ENCODE data around the gene MPP1.
"Not testable (repeated sequence)": the region's sequence is repeated elsewhere in the genome, so short reads cannot be mapped to it uniquely, and the experiment has no call there.

Gene MPP1

DNA sequence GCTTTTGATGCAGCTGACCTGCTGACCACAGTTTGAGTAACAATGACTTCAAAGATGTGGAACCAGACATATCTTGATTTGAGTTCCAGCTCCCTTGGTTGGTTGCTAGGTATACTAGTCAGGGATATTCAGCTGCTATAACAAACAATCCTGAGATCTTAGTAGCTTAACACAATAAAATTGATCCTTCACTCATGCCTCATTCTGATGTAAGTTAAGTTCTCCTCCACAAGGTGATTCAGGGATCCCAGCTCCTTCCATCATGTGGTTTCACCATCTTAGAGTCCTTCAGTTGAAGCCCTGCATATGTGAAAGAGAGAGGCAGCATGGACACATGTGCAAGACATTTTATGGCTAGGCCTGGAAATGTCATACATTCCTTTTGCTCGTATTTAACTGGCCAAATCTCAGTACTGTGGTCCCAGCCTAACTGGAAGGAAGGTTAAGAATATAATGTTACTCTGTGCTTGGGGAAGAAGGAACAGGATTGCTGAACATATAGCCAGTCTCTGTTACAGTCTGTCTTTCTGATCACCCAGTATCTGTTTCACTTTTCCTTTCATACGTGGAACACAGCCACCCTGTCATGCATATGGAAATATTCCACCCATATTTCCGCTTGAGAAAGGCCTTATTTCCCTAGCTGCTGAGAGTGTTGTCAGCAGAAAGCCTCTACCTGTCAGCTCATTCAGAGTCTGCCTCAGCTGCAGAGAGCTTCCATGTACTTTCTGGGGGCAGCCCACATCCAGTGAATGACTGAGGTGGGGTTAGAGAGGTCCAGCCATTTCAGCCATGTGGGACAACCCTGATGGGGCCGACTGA is 22.1 kb upstream of the MPP1 start:
- peak overlapping the region in 1 of 2 donors; percentile 45 for H3K4me3 ChIP-seq (ENCODE audit: low read depth in 1 of 2, low read length in 2 of 2)
- H3K4me1 ChIP-seq (ENCODE audit: control insufficient read depth in 1 of 2, insufficient read depth in 2 of 2, low read length in 2 of 2): peaks cover 18% of the 10 kb centered on the region in 2 donors
- peak overlapping the region; percentile 27 to 38 for H3K9ac ChIP-seq (ENCODE audit: low read depth in 1 of 2, low read length in 2 of 2)
- H3K27ac ChIP-seq (ENCODE audit: low read depth, low read length): peak overlapping the region; percentile 62
- no peaks in the 10 kb centered on the region for H3K36me3 ChIP-seq (ENCODE audit: control insufficient read depth in 1 of 2, insufficient read depth in 2 of 2, low read length in 2 of 2)
- H3K27me3 ChIP-seq (ENCODE audit: control insufficient read depth in 1 of 2, insufficient read depth in 2 of 2, low read length in 2 of 2): no peaks in the 10 kb centered on the region
- H3K9me3 ChIP-seq (ENCODE audit: control insufficient read depth in 1 of 2, low read length in 2 of 2): no peaks in the 10 kb centered on the region

DNA sequence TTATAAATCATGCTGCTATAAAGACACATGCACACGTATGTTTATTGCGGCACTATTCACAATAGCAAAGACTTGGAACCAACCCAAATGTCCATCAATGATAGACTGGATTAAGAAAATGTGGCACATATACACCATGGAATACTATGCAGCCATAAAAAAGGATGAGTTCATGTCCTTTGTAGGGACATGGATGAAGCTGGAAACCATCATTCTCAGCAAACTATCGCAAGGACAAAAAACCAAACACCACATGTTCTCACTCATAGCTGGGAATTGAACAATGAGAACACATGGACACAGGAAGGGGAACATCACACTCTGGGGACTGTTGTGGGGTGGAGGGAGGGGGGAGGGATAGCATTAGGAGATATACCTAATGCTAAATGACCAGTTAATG is 20.3 kb upstream of the MPP1 start:
- H3K4me3 ChIP-seq (ENCODE audit: low read depth in 1 of 2, low read length in 2 of 2); H3K36me3 ChIP-seq (ENCODE audit: control insufficient read depth in 1 of 2, insufficient read depth in 2 of 2, low read length in 2 of 2); H3K27ac ChIP-seq (ENCODE audit: low read depth, low read length); H3K27me3 ChIP-seq (ENCODE audit: control insufficient read depth in 1 of 2, insufficient read depth in 2 of 2, low read length in 2 of 2); H3K9me3 ChIP-seq (ENCODE audit: control insufficient read depth in 1 of 2, low read length in 2 of 2); H3K9ac ChIP-seq (ENCODE audit: low read depth in 1 of 2, low read length in 2 of 2): not testable (repeated sequence)
- H3K4me1 ChIP-seq (ENCODE audit: control insufficient read depth in 1 of 2, insufficient read depth in 2 of 2, low read length in 2 of 2): peaks cover 18% of the 10 kb centered on the region in 2 donors

DNA sequence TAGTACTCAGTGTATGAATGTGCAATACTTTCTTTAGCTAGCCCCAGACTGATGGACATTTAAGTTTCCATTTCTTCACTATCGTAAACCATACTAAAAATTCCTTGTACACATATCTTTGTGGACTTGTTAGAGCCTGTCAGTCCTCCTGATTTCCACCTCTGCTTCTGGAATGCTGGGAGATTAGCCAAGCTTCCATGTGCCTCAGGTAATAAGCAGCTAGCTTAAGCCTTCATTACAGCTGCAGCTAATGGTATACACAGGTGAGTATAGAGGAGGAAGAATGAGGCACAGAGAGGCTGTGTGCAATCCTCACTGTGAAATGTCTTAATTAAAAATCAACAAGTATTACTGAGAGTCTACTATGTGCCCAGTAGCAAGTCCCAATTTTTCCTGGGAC is 19.4 kb upstream of the MPP1 start:
- H3K9ac ChIP-seq (ENCODE audit: low read depth in 1 of 2, low read length in 2 of 2): no peak overlapping the region
- no peaks in the 10 kb centered on the region for H3K9me3 ChIP-seq (ENCODE audit: control insufficient read depth in 1 of 2, low read length in 2 of 2)
- peaks cover 18% of the 10 kb centered on the region in 2 donors for H3K4me1 ChIP-seq (ENCODE audit: control insufficient read depth in 1 of 2, insufficient read depth in 2 of 2, low read length in 2 of 2)
- no peak overlapping the region for H3K27ac ChIP-seq (ENCODE audit: low read depth, low read length)
- H3K36me3 ChIP-seq (ENCODE audit: control insufficient read depth in 1 of 2, insufficient read depth in 2 of 2, low read length in 2 of 2): no peaks in the 10 kb centered on the region
- H3K27me3 ChIP-seq (ENCODE audit: control insufficient read depth in 1 of 2, insufficient read depth in 2 of 2, low read length in 2 of 2): no peaks in the 10 kb centered on the region
- no peak overlapping the region for H3K4me3 ChIP-seq (ENCODE audit: low read depth in 1 of 2, low read length in 2 of 2)

DNA sequence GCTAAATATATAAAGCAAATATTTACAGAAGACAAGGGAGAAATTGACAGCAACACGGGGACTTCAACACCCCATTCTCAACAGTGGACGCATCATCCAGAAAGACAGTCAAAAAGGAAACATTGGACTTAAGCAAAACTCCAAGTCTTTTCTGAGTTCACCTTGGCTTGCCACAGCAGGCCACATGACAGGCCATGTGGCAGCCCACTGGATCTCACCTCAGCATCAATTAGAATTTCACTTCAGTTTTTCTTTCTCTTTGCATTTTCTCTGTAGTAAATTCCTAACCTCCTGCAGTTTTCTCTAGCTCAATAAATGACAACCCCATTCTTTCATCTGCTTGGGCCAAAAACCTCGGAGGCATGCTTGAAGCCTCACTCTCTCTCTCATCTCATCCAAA is 16.7 kb upstream of the MPP1 start:
- no peaks in the 10 kb centered on the region for H3K36me3 ChIP-seq (ENCODE audit: control insufficient read depth in 1 of 2, insufficient read depth in 2 of 2, low read length in 2 of 2)
- H3K4me3 ChIP-seq (ENCODE audit: low read depth in 1 of 2, low read length in 2 of 2): no peak overlapping the region
- H3K9me3 ChIP-seq (ENCODE audit: control insufficient read depth in 1 of 2, low read length in 2 of 2): no peaks in the 10 kb centered on the region
- H3K4me1 ChIP-seq (ENCODE audit: control insufficient read depth in 1 of 2, insufficient read depth in 2 of 2, low read length in 2 of 2): no peaks in the 10 kb centered on the region
- no peak overlapping the region for H3K9ac ChIP-seq (ENCODE audit: low read depth in 1 of 2, low read length in 2 of 2)
- H3K27ac ChIP-seq (ENCODE audit: low read depth, low read length): no peak overlapping the region
- H3K27me3 ChIP-seq (ENCODE audit: control insufficient read depth in 1 of 2, insufficient read depth in 2 of 2, low read length in 2 of 2): no peaks in the 10 kb centered on the region

GRCh38 chrX:154821523-154821922 is 16.2 kb upstream of the MPP1 start:
- Histone ChIP-seq H3K36me3 (ENCODE audit: control insufficient read depth in 1 of 2, insufficient read depth in 2 of 2, low read length in 2 of 2) (no peaks in the 10 kb centered on the region), H3K27me3 (ENCODE audit: control insufficient read depth in 1 of 2, insufficient read depth in 2 of 2, low read length in 2 of 2) (no peaks in the 10 kb centered on the region), H3K4me1 (ENCODE audit: control insufficient read depth in 1 of 2, insufficient read depth in 2 of 2, low read length in 2 of 2) (no peaks in the 10 kb centered on the region)

DNA sequence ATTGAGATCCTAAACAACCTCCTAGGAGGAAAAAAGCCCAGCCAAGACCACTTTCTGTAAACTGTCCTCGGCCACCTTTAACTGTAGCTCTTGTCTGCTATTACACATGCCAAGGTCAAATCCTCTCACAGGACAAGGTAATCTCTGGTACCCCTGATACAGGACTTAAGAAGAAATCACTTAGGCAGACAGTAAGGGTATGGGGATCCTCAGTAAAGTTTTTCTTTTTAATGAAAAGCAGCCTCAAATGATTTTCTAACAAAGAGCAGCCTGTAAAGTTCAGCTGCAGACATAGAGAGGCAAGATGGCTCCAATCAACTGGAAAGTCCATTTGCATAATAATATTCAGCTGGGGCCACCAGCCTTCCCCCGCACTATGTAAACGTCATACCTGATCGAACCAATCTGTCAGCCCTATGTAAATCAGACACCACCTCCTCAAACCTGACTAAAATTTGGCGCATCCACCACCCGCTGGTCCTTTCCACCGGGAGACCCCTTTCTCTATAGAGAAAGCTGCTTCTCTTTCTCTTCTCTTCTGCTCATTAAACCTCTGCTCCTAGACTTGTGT is 14.6 kb upstream of the MPP1 start:
- Histone ChIP-seq H3K27me3 (ENCODE audit: control insufficient read depth in 1 of 2, insufficient read depth in 2 of 2, low read length in 2 of 2) (no peaks in the 10 kb centered on the region), H3K36me3 (ENCODE audit: control insufficient read depth in 1 of 2, insufficient read depth in 2 of 2, low read length in 2 of 2) (no peaks in the 10 kb centered on the region), H3K4me1 (ENCODE audit: control insufficient read depth in 1 of 2, insufficient read depth in 2 of 2, low read length in 2 of 2) (no peaks in the 10 kb centered on the region), H3K4me3 (ENCODE audit: low read depth in 1 of 2, low read length in 2 of 2) (no peak overlapping the region), H3K9me3 (ENCODE audit: control insufficient read depth in 1 of 2, low read length in 2 of 2) (no peaks in the 10 kb centered on the region), H3K27ac (ENCODE audit: low read depth, low read length) (no peak overlapping the region), H3K9ac (ENCODE audit: low read depth in 1 of 2, low read length in 2 of 2) (no peak overlapping the region)

More at GRCh38 chrX:154821523-154821922, 16.2 kb upstream of the MPP1 start:
- no peaks in the 10 kb centered on the region for H3K9me3 ChIP-seq (ENCODE audit: control insufficient read depth in 1 of 2, low read length in 2 of 2)
- H3K4me3 ChIP-seq (ENCODE audit: low read depth in 1 of 2, low read length in 2 of 2): no peak overlapping the region
- no peak overlapping the region for H3K27ac ChIP-seq (ENCODE audit: low read depth, low read length)
- no peak overlapping the region for H3K9ac ChIP-seq (ENCODE audit: low read depth in 1 of 2, low read length in 2 of 2)

DNA sequence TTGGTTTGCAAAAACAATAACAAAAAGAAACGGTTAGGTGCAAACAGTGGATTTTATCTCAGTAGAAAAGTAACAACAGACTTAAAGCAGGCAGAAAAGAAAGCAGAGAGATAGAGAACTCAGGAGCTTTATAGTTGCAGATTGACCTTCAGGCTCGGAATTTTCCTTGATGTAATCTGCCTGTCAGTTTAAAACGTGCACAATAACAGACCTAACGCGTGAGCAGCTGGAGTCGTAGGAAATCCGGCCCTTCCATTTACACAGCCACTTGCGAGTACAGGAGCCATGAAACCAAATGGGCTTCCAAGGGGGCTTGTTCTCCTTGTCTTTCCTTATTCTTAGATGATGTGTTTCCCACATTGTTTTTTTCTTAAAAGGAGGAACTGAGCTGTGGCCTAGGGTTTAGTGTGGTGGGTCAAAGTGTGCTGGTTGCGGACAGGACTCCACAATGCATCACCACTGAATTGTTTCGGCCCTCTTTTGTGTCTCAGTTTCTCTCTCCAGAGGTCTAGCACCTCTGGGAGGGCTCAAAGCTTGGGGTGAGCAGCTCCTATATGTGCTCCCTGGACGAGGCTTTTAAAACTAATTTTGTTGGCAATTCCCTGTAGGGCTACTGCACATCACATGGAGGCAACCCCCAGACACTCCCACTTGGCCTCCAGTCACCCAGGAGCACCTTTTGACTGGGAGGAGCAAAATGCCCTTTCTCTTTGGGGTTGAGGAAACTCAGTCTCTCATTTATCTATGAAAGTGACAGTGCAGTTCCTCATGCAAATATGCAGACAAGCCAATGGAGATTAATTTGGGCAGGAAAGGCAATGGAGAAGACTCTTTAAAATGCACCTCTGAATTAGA is 13.9 kb upstream of the MPP1 start:
- Histone ChIP-seq H3K36me3 (ENCODE audit: control insufficient read depth in 1 of 2, insufficient read depth in 2 of 2, low read length in 2 of 2) (no peaks in the 10 kb centered on the region), H3K4me3 (ENCODE audit: low read depth in 1 of 2, low read length in 2 of 2) (no peak overlapping the region), H3K9ac (ENCODE audit: low read depth in 1 of 2, low read length in 2 of 2) (no peak overlapping the region), H3K27me3 (ENCODE audit: control insufficient read depth in 1 of 2, insufficient read depth in 2 of 2, low read length in 2 of 2) (no peaks in the 10 kb centered on the region), H3K4me1 (ENCODE audit: control insufficient read depth in 1 of 2, insufficient read depth in 2 of 2, low read length in 2 of 2) (no peaks in the 10 kb centered on the region), H3K9me3 (ENCODE audit: control insufficient read depth in 1 of 2, low read length in 2 of 2) (no peaks in the 10 kb centered on the region), H3K27ac (ENCODE audit: low read depth, low read length) (no peak overlapping the region)

DNA sequence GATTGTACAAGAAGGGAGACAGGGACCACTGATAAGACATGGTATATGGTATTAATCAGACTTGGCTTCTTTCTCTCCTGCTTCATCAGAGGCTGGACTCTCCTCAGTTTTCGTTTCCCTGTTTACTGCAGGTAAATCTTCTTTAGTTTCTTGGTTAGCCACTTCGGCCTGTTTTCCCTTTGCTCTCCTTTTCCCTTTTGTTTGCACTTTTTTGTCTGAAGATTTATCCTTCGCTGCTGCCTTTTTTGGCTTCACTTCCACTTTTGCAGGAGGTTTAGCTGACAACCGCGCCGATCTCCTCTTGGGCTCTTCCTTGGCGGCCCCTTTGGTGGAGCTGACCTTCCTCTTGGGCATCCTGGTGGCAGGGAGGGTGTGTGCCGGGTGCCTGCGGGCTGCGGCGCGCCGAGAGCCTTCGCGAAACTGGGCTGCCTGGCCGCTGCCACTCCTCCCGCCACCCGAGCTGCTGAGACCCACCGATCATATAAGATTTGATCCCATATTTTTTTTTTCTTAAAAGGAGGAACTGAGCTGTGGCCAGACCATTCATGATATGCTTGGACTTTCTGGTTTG is 11.8 kb upstream of the MPP1 start:
- H3K27me3 ChIP-seq (ENCODE audit: control insufficient read depth in 1 of 2, insufficient read depth in 2 of 2, low read length in 2 of 2); H3K9me3 ChIP-seq (ENCODE audit: control insufficient read depth in 1 of 2, low read length in 2 of 2); H3K36me3 ChIP-seq (ENCODE audit: control insufficient read depth in 1 of 2, insufficient read depth in 2 of 2, low read length in 2 of 2); H3K4me3 ChIP-seq (ENCODE audit: low read depth in 1 of 2, low read length in 2 of 2); H3K4me1 ChIP-seq (ENCODE audit: control insufficient read depth in 1 of 2, insufficient read depth in 2 of 2, low read length in 2 of 2); H3K9ac ChIP-seq (ENCODE audit: low read depth in 1 of 2, low read length in 2 of 2); H3K27ac ChIP-seq (ENCODE audit: low read depth, low read length): not testable (repeated sequence)

DNA sequence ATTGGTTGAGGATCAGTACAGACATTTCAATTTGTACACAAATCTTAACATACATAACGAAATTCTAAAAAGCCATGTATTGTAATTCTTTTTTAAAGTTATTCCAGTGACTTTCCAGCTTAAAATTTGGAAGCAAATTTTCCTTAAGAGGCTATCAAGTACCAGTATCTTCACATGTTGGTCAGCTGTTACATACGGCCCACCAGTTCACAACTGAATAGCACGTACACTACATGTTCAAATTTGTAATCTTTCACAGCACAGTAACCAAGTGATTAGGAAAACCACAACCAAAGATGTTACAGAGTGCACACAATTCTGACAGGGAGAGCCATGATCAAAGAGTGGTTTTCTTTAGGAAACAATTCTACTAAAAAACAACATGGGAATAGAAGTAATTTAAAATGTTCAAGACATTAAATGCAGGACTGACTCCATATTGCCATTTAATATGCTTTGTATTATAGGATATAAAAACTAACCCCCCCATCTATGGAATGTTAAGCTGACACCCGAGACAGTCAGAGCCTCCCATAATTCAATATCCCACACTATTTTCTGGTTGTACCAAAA is 11.1 kb upstream of the MPP1 start:
- not testable (repeated sequence) for H3K4me1 ChIP-seq (ENCODE audit: control insufficient read depth in 1 of 2, insufficient read depth in 2 of 2, low read length in 2 of 2); H3K27me3 ChIP-seq (ENCODE audit: control insufficient read depth in 1 of 2, insufficient read depth in 2 of 2, low read length in 2 of 2); H3K27ac ChIP-seq (ENCODE audit: low read depth, low read length); H3K4me3 ChIP-seq (ENCODE audit: low read depth in 1 of 2, low read length in 2 of 2); H3K9me3 ChIP-seq (ENCODE audit: control insufficient read depth in 1 of 2, low read length in 2 of 2); H3K36me3 ChIP-seq (ENCODE audit: control insufficient read depth in 1 of 2, insufficient read depth in 2 of 2, low read length in 2 of 2); H3K9ac ChIP-seq (ENCODE audit: low read depth in 1 of 2, low read length in 2 of 2)

Data from duodenal mucosa (tissue), 2 donors.